HG03097 (cell line): ENCODE data around the gene WDR6.
A peak's percentile ranks its signal among the peaks of the same experiment; 100 is the strongest.

Experiments used
- ATAC-seq: cut with Tn5 transposase; IDR thresholded peaks from one replicate; pipeline ENCODE4 v1.9.1; 2021; ENCODE audit not compliant: unreplicated experiment, low FRiP score

Gene WDR6

DNA sequence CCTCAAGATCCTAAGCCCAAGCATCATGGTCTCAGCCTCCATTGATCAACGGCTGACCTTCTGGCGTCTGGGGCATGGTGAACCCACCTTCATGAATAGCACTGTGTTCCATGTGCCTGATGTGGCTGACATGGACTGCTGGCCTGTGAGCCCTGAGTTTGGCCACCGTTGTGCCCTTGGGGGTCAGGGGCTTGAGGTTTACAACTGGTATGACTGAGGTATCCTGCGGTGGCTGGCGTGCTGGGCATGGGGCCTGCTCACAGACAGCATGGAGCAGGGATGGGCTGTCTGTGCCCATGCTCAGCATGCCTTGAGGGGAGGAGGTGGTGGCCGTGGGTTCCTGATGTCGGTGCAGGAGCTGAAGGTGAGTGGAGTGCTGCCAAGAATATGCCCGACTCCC, 7.9 kb downstream of the WDR6 start:
- no peak for ATAC-seq

DNA sequence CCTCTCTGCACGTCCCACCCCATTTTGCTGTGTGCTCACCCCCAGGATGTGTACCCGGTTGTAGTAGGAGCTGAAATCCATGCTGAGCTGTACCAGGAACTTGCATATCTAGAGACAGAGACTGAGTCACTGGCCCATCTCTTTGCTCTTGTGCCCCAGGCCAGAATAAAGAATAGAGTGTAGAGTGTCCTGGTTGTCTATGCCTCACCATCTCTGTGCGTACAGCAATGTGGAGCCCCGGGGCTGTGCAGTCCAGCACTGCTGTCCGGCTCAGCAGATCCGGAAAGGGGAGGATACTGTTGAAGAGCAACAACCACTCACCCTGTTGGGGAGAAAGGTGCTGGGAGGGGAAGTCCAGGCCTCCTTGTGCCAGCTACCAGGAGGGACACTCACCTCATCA, 8.6 kb downstream of the WDR6 start:
- no peak for ATAC-seq

DNA sequence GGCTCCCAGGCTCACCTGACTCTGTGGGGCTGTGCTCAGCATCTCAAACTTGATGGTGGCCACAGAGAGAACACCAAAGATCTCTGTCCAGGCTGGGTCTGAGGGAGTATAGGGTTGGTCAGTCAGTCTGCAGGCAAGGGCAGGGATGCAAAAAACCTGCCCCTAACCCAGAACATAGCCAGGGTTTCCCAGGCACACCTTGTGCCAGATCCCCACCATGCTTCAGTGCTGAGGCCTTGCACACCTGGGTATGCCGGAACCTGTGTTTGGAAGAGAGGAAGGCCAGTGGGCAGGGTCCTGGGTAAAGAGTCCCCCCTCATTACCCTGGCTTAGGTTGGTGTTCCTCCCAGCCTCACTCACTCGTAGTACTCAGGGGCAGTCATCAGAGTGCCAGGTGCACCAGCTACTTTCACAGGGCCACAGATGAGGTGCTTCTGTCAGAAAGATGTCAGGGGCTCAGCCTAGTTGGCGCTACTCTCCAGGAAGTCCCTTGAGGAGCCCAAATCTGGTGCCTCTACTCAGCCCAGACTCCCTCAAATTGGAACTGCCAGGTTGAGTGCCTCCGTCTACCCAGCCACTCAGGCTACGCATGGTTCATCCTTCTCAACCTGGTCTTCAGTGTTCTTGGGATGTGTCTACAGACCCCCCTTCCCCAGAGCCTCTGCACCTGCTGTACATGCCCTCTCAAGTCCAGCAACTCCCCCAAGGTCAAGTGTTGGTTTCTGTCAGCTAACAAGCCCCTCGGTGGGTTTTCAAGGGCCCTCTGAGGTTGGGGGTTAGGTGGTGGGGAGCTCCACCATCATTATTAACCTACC, 9.4 kb downstream of the WDR6 start:
- ATAC-seq = no peak

DNA sequence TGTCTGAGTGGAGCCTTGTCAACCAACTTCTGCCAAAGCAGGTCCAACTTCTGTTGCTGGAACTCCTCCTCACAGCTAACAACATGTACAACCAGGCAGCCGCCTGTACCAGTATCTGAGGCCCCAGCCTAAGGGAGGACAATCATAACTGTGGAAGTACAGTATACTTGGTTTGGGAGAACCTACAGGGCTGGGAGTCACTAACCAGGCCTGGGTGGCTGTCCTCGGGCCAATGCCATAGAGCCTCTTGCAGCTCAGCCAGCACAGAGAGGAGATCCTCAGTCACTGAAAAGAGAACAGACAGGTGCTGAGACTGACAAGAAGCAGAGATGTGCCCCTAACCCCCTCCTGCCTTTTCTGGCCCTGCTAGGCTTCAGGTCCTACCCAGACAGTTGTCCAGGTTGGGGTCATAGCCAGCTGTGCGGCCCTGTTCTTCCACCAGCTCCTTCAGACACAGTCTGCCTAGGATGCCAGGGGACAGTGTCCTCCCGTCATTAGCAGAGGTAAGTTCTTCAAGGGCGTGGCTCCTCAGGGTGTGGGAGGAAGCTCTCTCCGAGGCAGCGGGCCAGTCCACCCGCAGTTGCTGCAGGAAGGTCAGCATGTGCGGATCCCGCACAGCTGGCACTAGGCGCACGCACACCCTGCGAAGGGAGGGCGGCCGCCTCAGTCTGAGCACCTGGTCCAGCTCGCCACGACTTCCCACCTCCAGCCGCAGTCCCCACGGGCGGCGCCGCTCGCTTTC, 10.2 kb downstream of the WDR6 start:
- no peak for ATAC-seq

DNA sequence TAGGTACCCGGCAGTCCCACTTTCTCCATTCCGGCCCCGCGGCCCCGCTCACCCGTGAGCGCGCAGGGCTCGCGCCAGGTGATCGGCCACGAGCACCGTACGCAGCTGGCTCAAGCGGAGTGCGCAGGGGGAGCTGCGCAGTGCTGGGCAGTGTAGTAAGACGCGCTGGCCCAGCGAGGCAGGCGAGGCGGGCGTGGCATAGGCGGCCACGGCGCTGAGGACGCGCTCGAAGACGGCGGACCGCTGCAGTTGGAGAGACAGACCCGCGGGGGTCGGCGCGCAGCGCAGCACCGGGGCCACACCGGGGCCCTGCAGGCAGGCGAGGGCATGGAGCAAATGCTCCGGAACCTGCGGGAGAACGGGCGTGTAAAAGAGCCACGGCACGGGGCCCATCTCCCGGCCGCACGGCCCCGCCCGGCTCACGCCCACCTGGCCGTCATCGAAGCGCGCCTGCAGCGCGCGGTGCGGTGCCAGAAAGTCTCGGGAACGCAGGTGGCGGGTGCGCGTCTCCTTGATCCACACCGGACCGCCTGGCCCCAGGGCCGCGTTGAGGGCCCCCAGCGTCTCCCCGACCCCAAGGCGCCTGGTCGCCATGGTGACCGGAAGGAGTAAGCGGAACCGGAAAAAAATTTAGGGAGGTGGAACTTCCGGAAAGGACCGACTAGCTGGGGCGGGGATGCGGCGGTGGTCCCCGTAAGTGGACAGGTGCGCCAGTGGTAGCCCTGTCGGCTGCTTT, 10.9 kb downstream of the WDR6 start, which contains the start of gene DALRD3:
Gene DALRD3, minus strand, starts transcription at position 610 of the 736 bp plus-strand sequence. Its CDS starts 16 bp downstream, at position 594.
- no peak for ATAC-seq

DNA sequence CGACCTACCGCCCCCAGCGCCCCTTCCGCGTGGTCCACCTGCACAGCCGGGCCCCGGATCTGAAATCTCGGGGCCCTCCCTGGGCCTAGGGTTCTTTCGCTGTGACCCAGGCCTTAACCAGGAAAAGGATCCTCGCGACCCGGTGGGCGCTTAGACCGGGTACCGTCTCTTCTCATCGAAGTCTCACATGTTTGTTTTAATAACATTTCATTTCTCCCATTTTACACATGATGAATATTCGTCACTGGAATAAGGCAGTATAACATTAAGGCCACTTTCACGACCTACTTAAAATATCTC, 11.5 kb downstream of the WDR6 start:
- no peak for ATAC-seq

DNA sequence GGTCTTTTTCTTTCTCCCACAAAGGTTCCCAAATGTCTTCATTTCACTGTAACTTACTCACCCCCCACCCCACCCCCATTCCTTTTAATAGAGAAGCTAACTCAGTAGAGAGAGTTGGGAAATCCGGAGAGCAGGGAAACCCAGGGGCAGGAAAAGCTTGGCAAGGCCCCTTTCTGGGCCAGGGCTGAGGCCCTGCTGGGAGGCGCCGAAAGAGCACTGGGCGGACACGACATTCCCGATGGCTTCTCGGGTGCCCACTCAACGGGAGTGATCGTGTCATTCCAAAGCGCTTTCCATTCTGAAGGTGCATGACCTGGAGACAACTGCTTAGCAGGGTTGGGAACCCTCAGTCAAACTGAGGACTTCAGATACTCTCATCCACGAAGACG, 12.7 kb downstream of the WDR6 start:
- no peak for ATAC-seq

DNA sequence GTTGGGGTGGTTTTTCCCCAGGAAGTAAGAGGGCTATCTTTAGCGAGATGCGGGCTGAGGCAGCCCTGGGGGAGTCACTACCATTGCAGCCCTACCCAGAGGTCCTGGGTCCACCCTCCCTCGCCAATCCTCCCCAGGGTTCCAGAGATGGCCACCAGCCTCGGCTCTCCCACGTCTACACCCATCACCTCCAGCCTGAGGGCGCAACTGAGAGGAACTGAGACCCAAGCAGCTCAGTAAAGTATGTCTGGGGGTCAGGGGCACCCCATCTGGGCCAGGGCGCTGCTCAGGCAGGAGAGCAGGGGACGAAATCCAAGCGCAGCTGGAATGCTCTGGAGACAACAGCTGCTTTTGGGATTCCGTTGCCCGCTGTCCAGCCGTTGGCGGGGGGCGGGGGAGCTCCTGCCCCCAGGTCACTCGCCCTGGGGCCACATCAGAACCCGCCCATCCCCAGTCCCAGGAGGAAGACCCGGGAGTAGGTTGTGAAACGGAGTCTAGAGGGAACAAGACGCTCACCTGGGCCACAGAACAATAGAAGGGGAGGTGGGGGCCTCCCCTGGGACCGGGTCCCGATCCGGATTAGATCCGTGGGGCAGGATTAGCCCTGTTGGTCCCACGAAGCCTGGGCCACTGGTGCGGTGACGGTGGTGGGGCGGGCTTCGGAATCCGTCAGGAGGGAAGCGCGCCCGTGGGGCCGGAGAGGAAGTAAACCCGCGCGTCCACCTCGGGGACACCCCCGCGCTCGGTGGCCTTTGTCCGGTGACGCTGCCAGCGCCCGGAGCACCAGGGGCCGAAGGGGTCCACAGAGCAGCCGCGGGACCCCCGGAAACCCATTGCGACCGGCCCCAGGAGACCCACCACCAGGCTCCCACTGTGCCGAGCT, 13.4 kb downstream of the WDR6 start:
- ATAC-seq = peak; percentile 1

DNA sequence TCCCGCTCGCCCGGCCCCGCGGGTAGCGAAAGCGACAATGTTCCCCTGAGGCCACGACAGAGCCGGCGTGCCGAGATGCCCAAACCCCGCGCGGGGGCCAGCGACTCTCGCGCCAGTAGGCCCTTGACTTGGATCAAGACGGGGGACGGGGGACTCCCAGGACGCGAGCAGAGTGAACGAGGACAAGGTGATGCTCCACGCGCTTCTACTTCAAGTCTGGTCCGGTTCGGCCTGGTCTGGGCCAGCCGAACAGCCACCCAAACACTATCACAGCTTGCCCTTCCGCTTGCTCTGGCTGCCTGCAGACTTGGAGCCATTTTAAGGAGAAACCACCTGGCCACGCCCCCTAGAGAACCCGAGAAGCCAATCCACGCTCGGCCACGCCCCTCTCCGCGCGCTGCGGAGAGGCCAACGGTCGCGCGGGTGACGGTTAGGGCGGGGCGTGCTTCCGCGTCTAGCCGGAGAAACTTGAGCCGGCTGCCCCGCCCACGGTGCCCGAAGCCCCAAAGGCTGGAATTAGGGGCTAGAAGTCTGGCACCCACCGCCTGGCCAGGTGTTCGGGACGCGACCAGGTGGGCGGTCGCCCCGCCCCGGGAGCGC, 14.1 kb downstream of the WDR6 start:
- ATAC-seq = peak; percentile 50

DNA sequence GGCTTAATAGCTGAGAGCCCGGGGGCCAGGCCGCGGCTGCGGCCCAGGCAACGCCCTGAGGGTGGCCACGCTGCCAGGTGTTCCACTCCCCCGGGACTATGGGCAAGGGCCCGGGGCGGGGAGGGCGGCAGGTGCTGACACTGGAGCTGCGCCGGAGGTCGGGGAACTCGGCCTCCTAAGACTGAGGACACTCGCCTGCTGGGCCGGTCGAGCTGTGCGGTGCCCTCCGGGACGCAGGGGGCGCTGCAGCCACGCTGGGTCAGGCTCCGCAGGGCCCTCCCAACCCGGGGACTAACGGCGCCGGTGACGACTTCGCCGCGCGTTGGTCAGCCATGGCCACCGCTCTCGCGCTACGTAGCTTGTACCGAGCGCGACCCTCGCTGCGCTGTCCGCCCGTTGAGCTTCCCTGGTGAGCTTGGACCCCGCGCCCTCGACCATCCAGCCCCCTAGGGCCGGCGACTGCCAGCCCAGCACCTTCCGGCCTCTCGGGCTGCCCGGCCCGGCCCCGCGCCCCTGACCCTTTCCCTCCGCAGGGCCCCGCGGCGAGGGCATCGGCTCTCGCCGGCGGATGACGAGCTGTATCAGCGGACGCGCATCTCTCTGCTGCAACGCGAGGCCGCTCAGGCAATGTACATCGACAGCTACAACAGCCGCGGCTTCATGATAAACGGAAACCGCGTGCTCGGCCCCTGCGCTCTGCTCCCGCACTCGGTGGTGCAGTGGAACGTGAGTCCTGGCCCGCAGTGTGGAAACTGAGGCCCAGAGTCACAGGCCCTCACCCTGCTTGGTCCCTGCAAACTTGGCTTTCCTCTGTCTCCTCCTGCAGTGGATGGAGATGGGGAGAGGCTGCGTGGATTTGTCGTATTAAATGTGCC, 14.9 kb downstream of the WDR6 start, which contains the start of gene NDUFAF3:
Gene NDUFAF3, plus strand, starts transcription at position 309 of the 875 bp plus-strand sequence. Its CDS starts 24 bp downstream, at position 333.
- peak; percentile 57 for ATAC-seq

DNA sequence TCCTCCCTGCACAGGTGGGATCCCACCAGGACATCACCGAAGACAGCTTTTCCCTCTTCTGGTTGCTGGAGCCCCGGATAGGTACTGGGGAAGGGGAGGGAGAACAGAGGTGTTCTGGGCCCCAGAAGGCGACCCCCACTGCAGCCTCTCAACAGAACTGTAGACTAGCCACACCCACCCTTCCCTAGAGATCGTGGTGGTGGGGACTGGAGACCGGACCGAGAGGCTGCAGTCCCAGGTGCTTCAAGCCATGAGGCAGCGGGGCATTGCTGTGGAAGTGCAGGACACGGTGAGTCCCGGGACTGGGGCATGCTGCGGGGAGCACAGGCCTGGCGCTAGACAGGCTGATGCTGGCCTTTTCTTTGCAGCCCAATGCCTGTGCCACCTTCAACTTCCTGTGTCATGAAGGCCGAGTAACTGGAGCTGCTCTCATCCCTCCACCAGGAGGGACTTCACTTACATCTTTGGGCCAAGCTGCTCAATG, 15.5 kb downstream of the WDR6 start:
- no peak for ATAC-seq

DNA sequence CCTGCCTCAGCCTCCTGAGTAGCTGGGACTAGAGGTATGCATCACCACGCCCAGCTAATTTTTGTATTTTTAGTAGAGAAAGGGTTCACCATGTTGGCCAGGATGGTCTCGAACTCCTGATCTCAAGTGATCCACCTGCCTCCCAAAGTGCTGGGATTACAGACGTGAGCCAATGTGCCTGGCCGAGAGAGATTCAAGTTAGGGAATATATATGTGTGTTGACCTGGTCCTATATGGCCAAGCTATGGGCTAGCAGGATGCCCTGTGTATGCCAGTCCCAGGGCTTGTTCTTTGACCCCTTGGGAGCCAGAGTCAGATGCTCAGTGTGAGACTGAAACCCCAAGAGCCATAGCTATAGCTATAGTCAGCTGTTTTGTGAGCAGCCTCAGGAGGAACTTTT, 16.6 kb downstream of the WDR6 start:
- ATAC-seq = no peak

DNA sequence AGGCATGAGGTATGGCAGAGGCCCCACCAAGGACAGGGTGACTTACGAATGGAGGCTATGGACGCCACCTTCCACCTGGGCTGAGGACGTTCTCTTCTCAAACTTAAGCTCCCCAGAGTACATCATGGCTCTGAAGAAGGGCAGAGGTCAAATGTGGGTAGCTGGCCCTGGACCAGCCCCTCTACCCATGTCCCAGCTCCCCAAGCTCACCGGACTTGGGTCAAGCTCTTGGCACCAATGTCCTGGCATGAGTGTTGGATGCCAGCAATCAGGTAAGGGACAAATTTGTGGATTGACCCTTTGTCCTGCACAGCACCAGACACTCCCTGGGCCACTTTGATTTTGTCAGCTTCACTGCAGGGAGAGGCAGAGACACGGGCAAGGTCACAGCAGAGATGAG, 17.3 kb downstream of the WDR6 start:
- no peak for ATAC-seq

DNA sequence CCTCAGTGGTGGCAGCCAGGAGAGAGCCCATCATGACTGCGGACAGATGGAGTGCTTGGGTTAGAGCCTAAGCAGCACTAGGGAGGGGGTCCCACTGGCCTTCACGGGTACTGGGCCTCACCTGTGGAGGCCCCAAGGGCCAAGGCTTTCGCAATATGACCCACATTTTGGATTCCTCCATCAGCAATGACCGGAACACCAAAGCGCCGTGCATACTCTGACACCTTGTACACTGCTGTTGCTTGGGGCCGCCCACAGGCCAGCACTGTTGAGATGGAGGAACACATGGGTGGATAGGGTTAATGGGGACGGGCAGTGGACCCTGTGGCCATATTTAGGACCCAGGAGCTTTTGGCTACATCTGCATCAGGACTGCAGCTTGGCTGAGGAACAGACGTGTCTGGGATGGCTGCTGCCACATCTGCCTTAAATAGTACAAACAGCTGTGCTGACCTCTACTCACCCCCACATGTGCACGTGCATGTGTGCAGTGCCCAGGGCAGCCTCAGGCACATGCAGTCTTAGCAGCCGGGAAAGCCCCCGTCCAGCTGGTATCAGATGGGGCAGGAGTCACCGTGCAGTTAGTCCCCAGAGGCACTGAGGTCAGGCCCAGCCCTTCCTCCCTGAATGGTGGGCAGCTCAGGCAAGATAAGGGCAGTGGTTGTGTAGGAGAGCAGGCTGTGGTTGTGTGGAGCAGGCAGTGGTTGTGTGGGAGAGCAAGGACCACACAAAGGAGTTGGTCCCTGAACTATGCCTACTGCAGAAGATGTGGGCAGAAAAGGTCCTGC, 18.0 kb downstream of the WDR6 start:
- no peak for ATAC-seq

DNA sequence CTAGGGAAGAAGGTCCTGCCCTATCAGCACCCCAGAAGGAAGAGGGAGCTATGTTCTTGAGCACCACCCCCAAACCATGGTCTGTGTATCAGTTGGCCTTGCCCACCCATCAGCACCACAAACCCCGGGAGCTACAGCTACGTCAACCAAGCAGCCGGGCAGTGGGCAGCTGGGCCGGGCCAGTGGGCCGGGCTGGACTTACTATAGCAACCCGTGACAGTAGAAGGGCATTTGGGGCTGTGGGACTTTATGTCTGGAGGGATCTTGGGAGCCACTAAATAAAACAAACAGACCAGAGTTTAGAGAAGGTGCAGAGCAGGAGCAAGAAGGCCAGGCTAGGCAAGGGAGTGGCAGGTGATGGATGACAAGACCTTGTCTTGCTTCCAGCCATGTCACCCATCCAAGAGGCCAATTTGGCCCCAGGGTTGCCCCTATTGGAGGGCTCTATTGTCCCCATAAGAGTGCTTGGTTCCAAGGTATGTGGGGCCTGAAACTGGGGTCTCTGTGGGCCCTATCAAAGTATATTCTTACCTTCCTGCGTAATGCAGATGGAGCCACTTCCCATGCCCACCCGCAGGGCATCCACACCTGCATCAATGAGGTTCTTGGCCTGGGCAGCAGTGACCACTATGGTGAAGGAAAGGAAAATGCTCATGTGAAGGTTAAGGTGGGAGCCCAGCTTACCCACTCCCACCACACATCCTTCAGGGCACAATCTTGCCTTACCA, 18.8 kb downstream of the WDR6 start:
- ATAC-seq = no peak

DNA sequence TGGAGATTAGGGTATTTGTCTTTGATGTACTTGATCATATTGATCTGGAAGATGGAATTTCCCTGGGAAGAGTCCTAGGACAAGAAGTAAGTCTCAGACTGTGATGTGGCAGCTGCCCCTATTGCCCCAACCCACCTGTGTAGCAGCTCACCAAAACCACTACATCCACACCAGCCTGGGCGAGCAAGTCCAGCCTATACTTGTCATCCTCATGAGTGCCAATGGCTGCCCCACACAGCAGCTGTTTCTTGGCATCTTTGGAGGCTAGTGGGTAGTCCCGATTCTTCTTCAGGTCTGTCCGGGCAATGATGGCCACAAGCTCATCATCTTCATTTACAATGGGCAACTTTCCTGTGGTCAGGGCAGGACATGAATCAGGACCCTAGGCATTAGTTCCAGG, 19.3 kb downstream of the WDR6 start:
- no peak for ATAC-seq

DNA sequence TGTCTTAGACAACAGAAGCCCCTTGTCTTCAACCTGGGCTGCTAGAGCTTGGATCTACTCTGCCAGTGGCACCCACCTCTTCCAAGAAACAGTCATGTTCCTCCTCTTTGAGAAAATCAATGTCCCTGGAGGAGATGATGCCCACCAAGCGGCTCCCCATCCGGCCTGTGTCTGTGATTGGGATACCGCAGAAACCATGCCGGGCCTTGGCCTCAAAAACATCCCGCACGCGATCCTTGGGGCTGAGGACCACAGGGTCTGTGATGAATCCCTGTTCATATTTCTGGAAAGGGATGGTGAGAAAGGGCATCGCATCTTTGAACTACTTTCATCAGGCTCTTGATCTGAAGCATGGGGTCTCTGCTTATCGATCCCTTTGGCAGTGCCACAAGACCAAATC, 20.4 kb downstream of the WDR6 start:
- no peak for ATAC-seq

DNA sequence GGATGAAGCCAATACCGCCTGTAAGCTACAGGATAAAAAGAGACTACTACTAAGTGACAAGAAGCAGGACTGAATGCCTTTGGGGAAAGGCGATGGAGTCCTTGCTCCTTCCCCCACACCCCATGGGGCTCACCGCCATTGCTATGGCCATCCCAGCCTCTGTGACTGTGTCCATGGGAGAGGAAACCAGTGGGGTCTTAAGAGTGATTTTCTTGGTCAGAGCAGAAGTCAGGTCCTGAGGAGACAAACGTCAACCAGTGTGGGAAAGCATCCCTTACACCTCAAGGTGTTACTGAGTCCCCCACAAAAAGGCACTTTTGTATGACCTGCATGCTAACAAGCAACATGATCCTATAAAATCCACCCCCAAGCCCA, 21.1 kb downstream of the WDR6 start:
- ATAC-seq = no peak
